ES-I3 (cell line): ENCODE data around the gene MCF2L.

Experiments
- H3K36me3 ChIP-seq: 2 replicates; pipeline ENCODE4 v1.6.1; 2013; ENCODE audit warnings: mild to moderate bottlenecking, low read length, control low read depth, moderate library complexity; ENCODE audit not compliant: insufficient read depth
- H3K4me1 ChIP-seq: 2 replicates; pipeline ENCODE4 v1.6.1; 2013; ENCODE audit warnings: mild to moderate bottlenecking, control low read depth, low read length; ENCODE audit not compliant: insufficient read depth
- H3K9ac ChIP-seq: 2 replicates; pipeline ENCODE4 v1.6.1; 2013; ENCODE audit warnings: low read depth, mild to moderate bottlenecking, low read length, moderate library complexity
- H3K9me3 ChIP-seq: 2 replicates; pipeline ENCODE4 v1.6.1; 2013; ENCODE audit warnings: mild to moderate bottlenecking, low read length, moderate library complexity; ENCODE audit not compliant: control insufficient read depth, insufficient read depth

MCF2L gene

GRCh38 chr13:113112893-113113845 is 144.2 kb downstream of the MCF2L start:
- H3K36me3 ChIP-seq: no peaks in the 10 kb centered on the region
- H3K9me3 ChIP-seq: peaks cover 3% of the 10 kb centered on the region; the same call in 1 of the 2 replicates
- 0 out of 2 replicates have a peak, but pooled peaks cover 4% of the 10 kb centered on the region for H3K4me1 ChIP-seq
- H3K9ac ChIP-seq: no peak overlapping the region

- Histone ChIP-seq H3K4me1 (0 out of 2 replicates have a peak, but pooled peaks cover 4% of the 10 kb centered on the region), H3K9ac (no peak overlapping the region), H3K9me3 (peaks cover 3% of the 10 kb centered on the region; the same call in 1 of the 2 replicates), H3K36me3 (no peaks in the 10 kb centered on the region)
Observed at GRCh38 chr13:113113846-113114271, 144.8 kb downstream of the MCF2L start.

GRCh38 chr13:113114511-113115362 is 145.7 kb downstream of the MCF2L start:
- H3K36me3 ChIP-seq: no peaks in the 10 kb centered on the region
- H3K4me1 ChIP-seq: 0 out of 2 replicates have a peak, but pooled peaks cover 4% of the 10 kb centered on the region
- peaks cover 3% of the 10 kb centered on the region; the same call in 1 of the 2 replicates for H3K9me3 ChIP-seq
- no peak overlapping the region for H3K9ac ChIP-seq

GRCh38 chr13:113115363-113116205 is 146.6 kb downstream of the MCF2L start:
- Histone ChIP-seq H3K36me3 (no peaks in the 10 kb centered on the region), H3K9me3 (peaks cover 3% of the 10 kb centered on the region; the same call in 1 of the 2 replicates), H3K9ac (no peak overlapping the region), H3K4me1 (0 out of 2 replicates have a peak, but pooled peaks cover 4% of the 10 kb centered on the region)

GRCh38 chr13:113116206-113116800 is 147.3 kb downstream of the MCF2L start:
- Histone ChIP-seq H3K9me3 (peaks cover 3% of the 10 kb centered on the region; the same call in 1 of the 2 replicates), H3K4me1 (0 out of 2 replicates have a peak, but pooled peaks cover 4% of the 10 kb centered on the region), H3K36me3 (no peaks in the 10 kb centered on the region), H3K9ac (no peak overlapping the region)

GRCh38 chr13:113116871-113117271 is 147.9 kb downstream of the MCF2L start:
- Histone ChIP-seq H3K36me3 (no peaks in the 10 kb centered on the region), H3K4me1 (0 out of 2 replicates have a peak, but pooled peaks cover 4% of the 10 kb centered on the region), H3K9me3 (peaks cover 3% of the 10 kb centered on the region; the same call in 1 of the 2 replicates), H3K9ac (no peak overlapping the region)

- peaks cover 3% of the 10 kb centered on the region; the same call in 1 of the 2 replicates for H3K9me3 ChIP-seq
- 0 out of 2 replicates have a peak, but pooled peaks cover 4% of the 10 kb centered on the region for H3K4me1 ChIP-seq
- H3K36me3 ChIP-seq: no peaks in the 10 kb centered on the region
- H3K9ac ChIP-seq: no peak overlapping the region
Observed at GRCh38 chr13:113117335-113117872, 148.4 kb downstream of the MCF2L start.

- Histone ChIP-seq H3K36me3 (no peaks in the 10 kb centered on the region), H3K4me1 (0 out of 2 replicates have a peak, but pooled peaks cover 4% of the 10 kb centered on the region), H3K9ac (no peak overlapping the region), H3K9me3 (peaks cover 3% of the 10 kb centered on the region; the same call in 1 of the 2 replicates)
Observed at GRCh38 chr13:113117911-113118260, 148.9 kb downstream of the MCF2L start.

- H3K4me1 ChIP-seq: peaks cover 4% of the 10 kb centered on the region; the same call in 1 of the 2 replicates
- no peaks in the 10 kb centered on the region for H3K36me3 ChIP-seq
- peaks cover 3% of the 10 kb centered on the region; the same call in 1 of the 2 replicates for H3K9me3 ChIP-seq
- no peak overlapping the region for H3K9ac ChIP-seq
Observed at GRCh38 chr13:113118261-113119021, 149.4 kb downstream of the MCF2L start.

- H3K9ac ChIP-seq: no peak overlapping the region
- H3K9me3 ChIP-seq: 0 out of 2 replicates have a peak, but pooled peaks cover 3% of the 10 kb centered on the region
- H3K4me1 ChIP-seq: peaks cover 4% of the 10 kb centered on the region; the same call in 1 of the 2 replicates
- no peaks in the 10 kb centered on the region for H3K36me3 ChIP-seq
Observed at GRCh38 chr13:113119166-113119821, 150.3 kb downstream of the MCF2L start.

- H3K4me1 ChIP-seq: peaks cover 4% of the 10 kb centered on the region; the same call in 1 of the 2 replicates
- H3K9me3 ChIP-seq: no peaks in the 10 kb centered on the region
- no peaks in the 10 kb centered on the region for H3K36me3 ChIP-seq
- H3K9ac ChIP-seq: no peak overlapping the region
Observed at GRCh38 chr13:113119822-113120189, 150.8 kb downstream of the MCF2L start.
